Neural progenitor cell (in vitro differentiated cells): ENCODE data around the gene DPF3.

Experiments used
- CTCF ChIP-seq: fragments of 200-600 bp; sonication (generic); IDR thresholded peaks from 2 replicates; pipeline ENCODE4 v1.5.1; 2017; ENCODE audit warnings: antibody characterized with exemption, mild to moderate bottlenecking
- EZH2 ChIP-seq: fragments of 200-600 bp; sonication (generic); IDR thresholded peaks from 2 replicates; pipeline ENCODE4 v1.6.1; 2017; ENCODE audit warnings: antibody characterized with exemption, mild to moderate bottlenecking, moderate library complexity

GRCh38 chr14:72839753-72840607, 53.9 kb downstream of the DPF3 start:
- TF ChIP-seq CTCF (no peak), EZH2 (no peak)
